Uterus (tissue), 4 donors: Measurements from ENCODE around the gene UVSSA. TPM values are rescaled to one million over a fixed set of nuclear protein-coding genes. Genes with fewer than 3 reads are reported as not detected.

Experiments used
- DNase-seq, 2 donors: peaks; one replicate each; pipeline ENCODE4 v3.0.0-alpha.2; 2019 to 2020
- H3K27ac ChIP-seq, 2 donors: fragments of 200-600 bp; sonication (generic); 1 replicate in 1 of 2; 2 replicates in 1 of 2; pipeline ENCODE4 v1.5.1; 2016 to 2018
- H3K27me3 ChIP-seq, 2 donors: fragments of 200-600 bp; sonication (generic); one replicate each; pipeline ENCODE4 v1.5.1; 2018 to 2019; ENCODE audit warnings: control low read depth in 1 of 2
- H3K36me3 ChIP-seq, 2 donors: fragments of 200-600 bp; sonication (generic); one replicate each; pipeline ENCODE4 v1.5.1; 2019; ENCODE audit warnings: control low read depth in 1 of 2
- H3K4me1 ChIP-seq, 2 donors: fragments of 200-600 bp; sonication (generic); one replicate each; pipeline ENCODE4 v1.5.1; 2018 to 2019; ENCODE audit warnings: control low read depth in 1 of 2
- H3K4me3 ChIP-seq, 2 donors: fragments of 200-600 bp; sonication (generic); 1 replicate in 1 of 2; 2 replicates in 1 of 2; pipeline ENCODE4 v1.5.1; 2018 to 2019; ENCODE audit warnings: mild to moderate bottlenecking in 1 of 2
- H3K9me3 ChIP-seq, 2 donors: fragments of 200-600 bp; sonication (generic); one replicate each; pipeline ENCODE4 v1.5.1; 2019; ENCODE audit warnings: control low read depth in 1 of 2
- CTCF ChIP-seq, 4 experiments: fragments of 200-600 bp in 2 of 4; fragments of 450-650 bp in 2 of 4; sonication (generic) in 2 of 4; IDR thresholded peaks; one replicate each; pipeline ENCODE4 v1.5.1; 2016 to 2019; ENCODE audit warnings: antibody characterized with exemption in 4 of 4, mild to moderate bottlenecking in 2 of 4, moderate library complexity in 1 of 4
- POLR2A ChIP-seq, 2 donors: fragments of 450-650 bp; IDR thresholded peaks; one replicate each; pipeline ENCODE4 v1.6.1; 2016; ENCODE audit warnings: antibody characterized with exemption in 2 of 2, mild to moderate bottlenecking in 1 of 2, moderate library complexity in 1 of 2
- intact Hi-C: fragments of 100-400 bp; cut with DNase I; formaldehyde crosslinking; loops from one replicate; pipeline ENCODE4 v1.15.1; 2023; ENCODE audit warnings: low total_unique reads
- total RNA-seq, 4 donors: library from RNA; depleted of rRNA in 3 of 4; stranded (reverse); fragments of >200 nt in 3 of 4; gene quantifications; one replicate each; pipeline versions ENCODE4 v1.1.0 to v1.2.4, GENCODE V29; 2014 to 2023
- donor health status: DM: yes; HTN: yes; CAD: no.

Gene UVSSA
- total RNA-seq, 4 donors from 2014 or later, result 13.1 to 37.2 (median 19.3) TPM

- Histone ChIP-seq H3K9me3 (no peaks in the 10 kb centered on the region), H3K27me3 (no peaks in the 10 kb centered on the region), H3K27ac (no peak overlapping the region), H3K4me3 (no peak overlapping the region), H3K36me3 (no peaks in the 10 kb centered on the region), H3K4me1 (no peaks in the 10 kb centered on the region)
- intact Hi-C loops, result no loop called here
- TF ChIP-seq POLR2A (IDR thresholded peaks at IDR 0.05) (no peak), CTCF (IDR thresholded peaks at IDR 0.05) (no peak)
- DNase-seq, result no peak
These were observed 8.9 kb upstream of the UVSSA start for GRCh38 chr4:1337951-1338751.

DNA sequence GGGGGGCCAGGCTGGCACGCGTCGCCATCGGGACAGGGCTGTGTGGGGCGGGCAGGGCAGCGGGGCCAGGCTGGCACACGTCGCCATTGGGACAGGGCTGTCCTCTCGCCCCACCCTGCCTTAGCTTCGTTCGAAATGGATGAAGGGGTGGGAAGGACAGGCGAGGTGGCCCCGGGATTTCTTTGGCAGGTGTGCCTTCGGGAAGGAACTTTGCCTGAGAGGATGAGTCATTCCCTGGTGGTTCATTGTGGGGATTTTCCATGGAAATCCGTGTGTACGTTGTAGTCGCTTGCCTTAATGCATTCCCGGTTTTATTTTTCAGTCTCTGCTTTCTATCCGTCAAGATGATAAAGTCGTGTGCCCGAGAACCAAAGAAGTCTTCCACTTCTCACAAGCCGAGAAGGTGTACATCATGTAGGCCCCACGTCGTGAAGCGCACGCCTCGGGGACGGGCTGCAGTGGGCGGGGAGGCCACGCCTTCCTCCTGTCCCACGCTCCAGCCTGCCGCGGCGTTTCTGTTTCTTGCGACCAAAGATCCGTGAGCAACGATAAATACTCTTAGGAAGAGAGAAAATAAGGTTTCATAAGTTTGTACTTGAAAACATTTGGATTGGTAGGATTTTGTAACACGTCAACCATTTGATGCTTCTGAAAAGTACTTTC lies 8.1 kb upstream of the UVSSA start:
- no peaks in the 10 kb centered on the region for H3K36me3 ChIP-seq
- TF ChIP-seq CTCF (IDR thresholded peaks at IDR 0.05) (no peak), POLR2A (IDR thresholded peaks at IDR 0.05) (no peak)

DNA sequence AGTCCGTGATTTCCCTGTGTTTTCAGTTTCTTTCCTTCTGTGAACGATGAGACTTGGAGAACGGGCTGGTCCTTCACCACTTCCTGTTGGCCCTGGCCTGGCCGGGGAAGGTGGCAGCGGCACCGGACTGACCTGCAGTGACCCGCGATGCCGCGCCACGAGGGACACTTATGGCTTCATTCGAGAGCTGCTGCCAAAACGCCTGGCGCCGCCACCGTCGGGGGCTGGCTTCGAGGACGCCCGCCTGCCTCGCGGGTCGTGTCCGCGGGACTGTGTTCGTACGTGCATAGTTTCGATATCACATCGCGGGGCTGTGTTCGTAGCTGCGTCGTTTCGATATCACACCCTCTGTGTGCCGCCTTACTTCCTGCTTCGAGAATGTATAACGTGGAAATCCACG lies 7.5 kb upstream of the UVSSA start:
- Histone ChIP-seq H3K9me3 (no peaks in the 10 kb centered on the region), H3K27ac (no peak overlapping the region), H3K4me3 (no peak overlapping the region), H3K4me1 (no peaks in the 10 kb centered on the region), H3K36me3 (no peaks in the 10 kb centered on the region), H3K27me3 (no peaks in the 10 kb centered on the region)
- intact Hi-C loops, result no loop called here
- no peak for TF ChIP-seq CTCF (IDR thresholded peaks at IDR 0.05)
- TF ChIP-seq POLR2A (IDR thresholded peaks at IDR 0.05), result no peak
- DNase-seq, result no peak

More for the DNA sequence above, 8.1 kb upstream of the UVSSA start:
- no peaks in the 10 kb centered on the region for H3K9me3 ChIP-seq
- intact Hi-C loops, result no loop called here
- no peaks in the 10 kb centered on the region for H3K27me3 ChIP-seq
- H3K27ac ChIP-seq, result no peak overlapping the region
- DNase-seq, result no peak
- H3K4me1 ChIP-seq, result no peaks in the 10 kb centered on the region
- no peak overlapping the region for H3K4me3 ChIP-seq

DNA sequence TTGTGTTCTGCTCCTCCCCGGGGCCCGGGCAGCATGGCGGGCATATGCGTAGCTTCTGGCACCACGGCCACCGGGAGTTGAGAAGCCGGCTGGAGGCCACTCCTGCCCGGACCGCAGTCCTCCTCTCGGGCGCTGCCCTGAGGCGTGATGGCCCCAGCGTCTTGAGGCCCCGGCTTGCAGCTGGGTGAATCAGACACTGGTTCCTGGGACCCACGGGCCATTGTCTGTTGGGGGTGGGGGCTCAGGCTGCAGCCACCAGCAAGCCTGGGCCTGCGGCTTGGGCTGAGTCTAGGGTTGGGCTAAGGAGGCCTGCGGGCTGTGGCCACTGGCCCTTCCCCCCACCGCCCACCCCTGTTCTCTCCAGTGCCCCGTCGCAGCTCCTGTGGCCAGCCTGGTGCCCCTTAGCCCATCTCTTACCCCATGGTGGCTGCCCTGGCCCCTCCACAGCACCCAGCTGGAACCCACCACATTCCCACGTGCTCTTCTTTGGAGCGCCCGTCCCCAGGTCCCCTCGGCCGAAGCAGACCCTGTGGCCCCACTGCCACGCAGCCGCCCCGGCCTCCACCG lies 6.7 kb upstream of the UVSSA start:
- Histone ChIP-seq H3K4me1 (no peaks in the 10 kb centered on the region), H3K9me3 (no peaks in the 10 kb centered on the region), H3K4me3 (no peak overlapping the region), H3K27ac (no peak overlapping the region), H3K36me3 (no peaks in the 10 kb centered on the region), H3K27me3 (no peaks in the 10 kb centered on the region)
- no peak for DNase-seq
- intact Hi-C loops, result no loop called here
- TF ChIP-seq CTCF (IDR thresholded peaks at IDR 0.05) (no peak), POLR2A (IDR thresholded peaks at IDR 0.05) (no peak)

GRCh38 chr4:1340861-1341260 lies 6.1 kb upstream of the UVSSA start:
- TF ChIP-seq POLR2A (IDR thresholded peaks at IDR 0.05) (no peak), CTCF (IDR thresholded peaks at IDR 0.05) (no peak)
- intact Hi-C loops, result no loop called here
- H3K36me3 ChIP-seq, result no peaks in the 10 kb centered on the region
- H3K9me3 ChIP-seq, result no peaks in the 10 kb centered on the region
- no peak for DNase-seq
- H3K27ac ChIP-seq, result no peak overlapping the region
- H3K4me1 ChIP-seq, result no peaks in the 10 kb centered on the region
- H3K4me3 ChIP-seq, result no peak overlapping the region
- no peaks in the 10 kb centered on the region for H3K27me3 ChIP-seq
